SK-N-MC (cell line): ENCODE data around the gene SP2.

ENCODE experiments used
- EZH2 ChIP-seq: fragments of 200-600 bp; sonication (generic); IDR thresholded peaks from one replicate; pipeline ENCODE4 v1.6.1; 2017; ENCODE audit warnings: antibody characterized with exemption
- POLR2AphosphoS5 ChIP-seq: IDR thresholded peaks from 2 replicates; pipeline ENCODE4 v1.6.1; 2012; ENCODE audit warnings: mild to moderate bottlenecking, low read depth, low read length, borderline replicate concordance

GRCh38 chr17:47969930-47970724 is 74.1 kb downstream of the SP2 start:
- TF ChIP-seq EZH2 (no peak), POLR2AphosphoS5 (no peak)
